ENCODE results near the gene RHBDF1. TPM values are rescaled to one million over a fixed set of nuclear protein-coding genes. Genes with fewer than 3 reads are reported as not detected.
A peak's percentile ranks its signal among the peaks of the same experiment; 100 is the strongest.

The RHBDF1 gene
- total and polyA plus RNA-seq, 9 of the 15 experiments (the other 6 are each of a cell fraction or from before 2014, with no cell fraction given): 1.0 to 8.2 (median 4.2) TPM

GRCh38 chr16:71540-72401 is 660 bp downstream of the RHBDF1 start (continued):
- TF ChIP-seq SP1 (CRISPR knock-in tag; IDR thresholded peaks at IDR 0.05) (peak; percentile 20; the same call in 1 of the 2 replicates), AFF4 (CRISPR knock-in tag; IDR thresholded peaks at IDR 0.05) (0 out of 2 replicates have a peak, but pooled peaks have one; percentile 28), YY1 (IDR thresholded peaks at IDR 0.05; ENCODE audit: borderline replicate concordance in 1 of 3, control insufficient read depth in 1 of 3, extremely low read depth in 1 of 3, insufficient read depth in 3 of 3, insufficient read length in 1 of 3, insufficient replicate concordance in 2 of 3, low read depth in 1 of 3, low read length in 2 of 3) (peak in 1 of 3 experiments; percentile 4), SMARCA4 (IDR thresholded peaks at IDR 0.05) (no peak), GATAD2A (IDR thresholded peaks at IDR 0.05) (no peak), RBM14 (IDR thresholded peaks at IDR 0.05; ENCODE audit: borderline replicate concordance, insufficient read depth, low read depth, low read length) (no peak), ZNF384 (IDR thresholded peaks at IDR 0.05; ENCODE audit: low read depth, low read length) (no peak), BCL6 (CRISPR knock-in tag; IDR thresholded peaks at IDR 0.05) (no peak), DACH1 (IDR thresholded peaks at IDR 0.05; ENCODE audit: partially characterized antibody) (no peak), SLC30A9 (CRISPR knock-in tag; IDR thresholded peaks at IDR 0.05) (no peak), XRCC3 (IDR thresholded peaks at IDR 0.05) (no peak), ZNF586 (CRISPR knock-in tag; conservative IDR thresholded peaks at IDR 0.05) (no peak), TEAD1 (CRISPR knock-in tag; IDR thresholded peaks at IDR 0.05) (no peak), ZC3H11A (IDR thresholded peaks at IDR 0.05; ENCODE audit: low read depth, low read length) (no peak), SMARCB1 (IDR thresholded peaks at IDR 0.05; ENCODE audit: insufficient read length, low read depth) (no peak), HOXB6 (CRISPR knock-in tag; IDR thresholded peaks at IDR 0.05; ENCODE audit: borderline replicate concordance) (no peak), WHSC1 (IDR thresholded peaks at IDR 0.05; ENCODE audit: low read length) (no peak), RREB1 (CRISPR knock-in tag; IDR thresholded peaks at IDR 0.05) (no peak), POLR3G (IDR thresholded peaks at IDR 0.05; ENCODE audit: extremely low read depth, insufficient read length, insufficient replicate concordance) (no peak)
